Measurements from ENCODE around the gene VRK2.

The VRK2 gene

GRCh38 chr2:58046585-58047372, at the start of gene VRK2:
Gene VRK2, plus strand, starts transcription at chr2:58046806. Its CDS starts 2,026 bp downstream, at chr2:58048832.
- peak; percentile 69 for DNase-seq (ENCODE audit: low read depth, low spot score)

GRCh38 chr2:58006256-58006951, 40.2 kb upstream of the VRK2 start:
- no peak for DNase-seq (ENCODE audit: low read depth, low spot score)

- no peak for DNase-seq (ENCODE audit: low read depth, low spot score)
Observed at GRCh38 chr2:58006952-58007284, 39.7 kb upstream of the VRK2 start.

- no peak for DNase-seq (ENCODE audit: low read depth, low spot score)
Observed at GRCh38 chr2:58010599-58010998, 36.0 kb upstream of the VRK2 start.

GRCh38 chr2:58019229-58019628, 27.4 kb upstream of the VRK2 start:
- DNase-seq (ENCODE audit: low read depth, low spot score): no peak

GRCh38 chr2:58025150-58025933, 21.3 kb upstream of the VRK2 start:
- DNase-seq (ENCODE audit: low read depth, low spot score): no peak

- DNase-seq (ENCODE audit: low read depth, low spot score): no peak
Observed at GRCh38 chr2:58027029-58027428, 19.6 kb upstream of the VRK2 start.

GRCh38 chr2:58030771-58031170, 15.8 kb upstream of the VRK2 start:
- no peak for DNase-seq (ENCODE audit: low read depth, low spot score)

- DNase-seq (ENCODE audit: low read depth, low spot score): no peak
Observed at GRCh38 chr2:58032016-58032763, 14.4 kb upstream of the VRK2 start.

- DNase-seq (ENCODE audit: low read depth, low spot score): no peak
Observed at GRCh38 chr2:58032764-58033080, 13.9 kb upstream of the VRK2 start.

- DNase-seq (ENCODE audit: low read depth, low spot score): no peak
Observed at GRCh38 chr2:58033530-58033929, 13.1 kb upstream of the VRK2 start.

GRCh38 chr2:58035352-58035751, 11.3 kb upstream of the VRK2 start:
- DNase-seq (ENCODE audit: low read depth, low spot score): no peak

- DNase-seq (ENCODE audit: low read depth, low spot score): no peak
Observed at GRCh38 chr2:58039170-58039611, 7.4 kb upstream of the VRK2 start.

- peak; percentile 64 for DNase-seq (ENCODE audit: low read depth, low spot score)
Observed at GRCh38 chr2:58042486-58042970, 4.1 kb upstream of the VRK2 start.

GRCh38 chr2:58044145-58044544, 2.5 kb upstream of the VRK2 start:
- DNase-seq (ENCODE audit: low read depth, low spot score): no peak

GRCh38 chr2:58045580-58046334, 849 bp upstream of the VRK2 start:
- no peak for DNase-seq (ENCODE audit: low read depth, low spot score)

- DNase-seq (ENCODE audit: low read depth, low spot score): no peak
Observed at GRCh38 chr2:58046335-58046584, 346 bp upstream of the VRK2 start.

GRCh38 chr2:58047373-58047935, 848 bp downstream of the VRK2 start:
- DNase-seq (ENCODE audit: low read depth, low spot score): no peak

GRCh38 chr2:58047961-58048360, 1.4 kb downstream of the VRK2 start:
- DNase-seq (ENCODE audit: low read depth, low spot score): no peak

GRCh38 chr2:58051445-58051844, 4.8 kb downstream of the VRK2 start:
- no peak for DNase-seq (ENCODE audit: low read depth, low spot score)

- DNase-seq (ENCODE audit: low read depth, low spot score): no peak
Observed at GRCh38 chr2:58052978-58053377, 6.4 kb downstream of the VRK2 start.
